H1 (cell line): ENCODE results near the gene RESP18. TPM values are rescaled to one million over a fixed set of nuclear protein-coding genes. Genes with fewer than 3 reads are reported as not detected.

Source experiments
- BCL11A ChIP-seq, 2 experiments: IDR thresholded peaks; one replicate each; pipeline ENCODE4 v1.6.1; 2011; ENCODE audit warnings: low read depth in 2 of 2, low read length in 2 of 2, mild to moderate bottlenecking in 2 of 2
- polyA plus RNA-seq, 7 experiments: library from polyadenylated mRNA; depleted of rRNA in 3 of 7; stranded (reverse) in 5 of 7; unstranded in 2 of 7; fragments of >200 nt in 5 of 7; fragments of 200-250 nt in 2 of 7; gene quantifications; 1 replicate in 5 of 7; 2 replicates in 1 of 7; 4 replicates in 1 of 7; pipeline versions ENCODE4 v1.2.1 to v1.2.3, GENCODE V29; 2011 to 2013; ENCODE audit warnings: missing spikeins in 2 of 7, mixed read lengths in 2 of 7
- total RNA-seq: library from RNA; stranded (reverse); fragmentation: NEBNext Ultra II Directional; extraction: Animal tissue kit (Norgen Biotek cat#: 25700); gene quantifications from 2 replicates; pipeline ENCODE4 v1.2.1, GENCODE V29; 2021
- TF ChIP-seq, protein P1 (sequence below): fragments of 300-600 bp; sonication (generic); IDR thresholded peaks from 2 replicates; pipeline ENCODE4 v1.7.1; 2012; ENCODE audit warnings: low read length, moderate library complexity, mild to moderate bottlenecking, inconsistent platforms; ENCODE audit not compliant: insufficient replicate concordance

The RESP18 gene
- total and polyA plus RNA-seq, 2 of the 8 experiments (the other 6 are each of a cell fraction or from before 2014, with no cell fraction given): not detected

DNA sequence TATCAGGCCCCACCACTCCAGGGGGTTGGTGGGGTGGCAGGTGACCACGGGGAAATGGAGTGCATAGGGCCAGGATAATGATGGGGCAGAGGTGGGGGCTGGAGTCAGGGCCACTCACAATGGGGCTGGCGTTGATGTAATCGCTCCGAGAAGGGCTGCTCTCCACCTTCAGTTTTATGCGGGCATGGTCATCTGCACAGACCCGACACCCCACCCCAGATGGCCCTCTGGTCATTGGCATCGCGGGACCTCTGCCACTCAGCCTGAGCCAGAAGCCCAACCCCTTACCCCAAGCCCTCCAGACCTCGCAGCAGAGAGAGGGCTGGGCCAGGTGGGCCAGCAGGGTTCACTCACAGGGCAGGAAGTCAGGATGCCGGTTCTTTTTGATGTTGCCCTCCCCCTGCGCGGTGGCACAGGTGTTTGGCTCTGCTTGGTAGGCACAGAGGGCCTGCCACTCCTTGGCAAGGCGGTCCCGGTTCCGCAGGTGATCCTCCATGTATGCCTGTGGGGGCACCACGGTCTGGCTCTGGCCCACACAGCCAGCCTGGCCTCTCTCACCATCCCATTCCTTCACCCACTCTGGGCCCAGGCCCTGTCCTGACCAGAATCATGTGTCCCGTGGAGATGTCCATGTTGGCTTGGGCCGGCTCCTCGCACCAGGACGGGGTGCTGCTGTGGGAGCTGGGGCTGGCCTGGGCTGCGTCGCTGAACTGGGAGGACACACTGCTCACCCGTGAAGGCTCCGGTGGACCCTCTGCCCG is 35.7 kb downstream of the RESP18 start (continued):
- TF ChIP-seq, protein P1, sequence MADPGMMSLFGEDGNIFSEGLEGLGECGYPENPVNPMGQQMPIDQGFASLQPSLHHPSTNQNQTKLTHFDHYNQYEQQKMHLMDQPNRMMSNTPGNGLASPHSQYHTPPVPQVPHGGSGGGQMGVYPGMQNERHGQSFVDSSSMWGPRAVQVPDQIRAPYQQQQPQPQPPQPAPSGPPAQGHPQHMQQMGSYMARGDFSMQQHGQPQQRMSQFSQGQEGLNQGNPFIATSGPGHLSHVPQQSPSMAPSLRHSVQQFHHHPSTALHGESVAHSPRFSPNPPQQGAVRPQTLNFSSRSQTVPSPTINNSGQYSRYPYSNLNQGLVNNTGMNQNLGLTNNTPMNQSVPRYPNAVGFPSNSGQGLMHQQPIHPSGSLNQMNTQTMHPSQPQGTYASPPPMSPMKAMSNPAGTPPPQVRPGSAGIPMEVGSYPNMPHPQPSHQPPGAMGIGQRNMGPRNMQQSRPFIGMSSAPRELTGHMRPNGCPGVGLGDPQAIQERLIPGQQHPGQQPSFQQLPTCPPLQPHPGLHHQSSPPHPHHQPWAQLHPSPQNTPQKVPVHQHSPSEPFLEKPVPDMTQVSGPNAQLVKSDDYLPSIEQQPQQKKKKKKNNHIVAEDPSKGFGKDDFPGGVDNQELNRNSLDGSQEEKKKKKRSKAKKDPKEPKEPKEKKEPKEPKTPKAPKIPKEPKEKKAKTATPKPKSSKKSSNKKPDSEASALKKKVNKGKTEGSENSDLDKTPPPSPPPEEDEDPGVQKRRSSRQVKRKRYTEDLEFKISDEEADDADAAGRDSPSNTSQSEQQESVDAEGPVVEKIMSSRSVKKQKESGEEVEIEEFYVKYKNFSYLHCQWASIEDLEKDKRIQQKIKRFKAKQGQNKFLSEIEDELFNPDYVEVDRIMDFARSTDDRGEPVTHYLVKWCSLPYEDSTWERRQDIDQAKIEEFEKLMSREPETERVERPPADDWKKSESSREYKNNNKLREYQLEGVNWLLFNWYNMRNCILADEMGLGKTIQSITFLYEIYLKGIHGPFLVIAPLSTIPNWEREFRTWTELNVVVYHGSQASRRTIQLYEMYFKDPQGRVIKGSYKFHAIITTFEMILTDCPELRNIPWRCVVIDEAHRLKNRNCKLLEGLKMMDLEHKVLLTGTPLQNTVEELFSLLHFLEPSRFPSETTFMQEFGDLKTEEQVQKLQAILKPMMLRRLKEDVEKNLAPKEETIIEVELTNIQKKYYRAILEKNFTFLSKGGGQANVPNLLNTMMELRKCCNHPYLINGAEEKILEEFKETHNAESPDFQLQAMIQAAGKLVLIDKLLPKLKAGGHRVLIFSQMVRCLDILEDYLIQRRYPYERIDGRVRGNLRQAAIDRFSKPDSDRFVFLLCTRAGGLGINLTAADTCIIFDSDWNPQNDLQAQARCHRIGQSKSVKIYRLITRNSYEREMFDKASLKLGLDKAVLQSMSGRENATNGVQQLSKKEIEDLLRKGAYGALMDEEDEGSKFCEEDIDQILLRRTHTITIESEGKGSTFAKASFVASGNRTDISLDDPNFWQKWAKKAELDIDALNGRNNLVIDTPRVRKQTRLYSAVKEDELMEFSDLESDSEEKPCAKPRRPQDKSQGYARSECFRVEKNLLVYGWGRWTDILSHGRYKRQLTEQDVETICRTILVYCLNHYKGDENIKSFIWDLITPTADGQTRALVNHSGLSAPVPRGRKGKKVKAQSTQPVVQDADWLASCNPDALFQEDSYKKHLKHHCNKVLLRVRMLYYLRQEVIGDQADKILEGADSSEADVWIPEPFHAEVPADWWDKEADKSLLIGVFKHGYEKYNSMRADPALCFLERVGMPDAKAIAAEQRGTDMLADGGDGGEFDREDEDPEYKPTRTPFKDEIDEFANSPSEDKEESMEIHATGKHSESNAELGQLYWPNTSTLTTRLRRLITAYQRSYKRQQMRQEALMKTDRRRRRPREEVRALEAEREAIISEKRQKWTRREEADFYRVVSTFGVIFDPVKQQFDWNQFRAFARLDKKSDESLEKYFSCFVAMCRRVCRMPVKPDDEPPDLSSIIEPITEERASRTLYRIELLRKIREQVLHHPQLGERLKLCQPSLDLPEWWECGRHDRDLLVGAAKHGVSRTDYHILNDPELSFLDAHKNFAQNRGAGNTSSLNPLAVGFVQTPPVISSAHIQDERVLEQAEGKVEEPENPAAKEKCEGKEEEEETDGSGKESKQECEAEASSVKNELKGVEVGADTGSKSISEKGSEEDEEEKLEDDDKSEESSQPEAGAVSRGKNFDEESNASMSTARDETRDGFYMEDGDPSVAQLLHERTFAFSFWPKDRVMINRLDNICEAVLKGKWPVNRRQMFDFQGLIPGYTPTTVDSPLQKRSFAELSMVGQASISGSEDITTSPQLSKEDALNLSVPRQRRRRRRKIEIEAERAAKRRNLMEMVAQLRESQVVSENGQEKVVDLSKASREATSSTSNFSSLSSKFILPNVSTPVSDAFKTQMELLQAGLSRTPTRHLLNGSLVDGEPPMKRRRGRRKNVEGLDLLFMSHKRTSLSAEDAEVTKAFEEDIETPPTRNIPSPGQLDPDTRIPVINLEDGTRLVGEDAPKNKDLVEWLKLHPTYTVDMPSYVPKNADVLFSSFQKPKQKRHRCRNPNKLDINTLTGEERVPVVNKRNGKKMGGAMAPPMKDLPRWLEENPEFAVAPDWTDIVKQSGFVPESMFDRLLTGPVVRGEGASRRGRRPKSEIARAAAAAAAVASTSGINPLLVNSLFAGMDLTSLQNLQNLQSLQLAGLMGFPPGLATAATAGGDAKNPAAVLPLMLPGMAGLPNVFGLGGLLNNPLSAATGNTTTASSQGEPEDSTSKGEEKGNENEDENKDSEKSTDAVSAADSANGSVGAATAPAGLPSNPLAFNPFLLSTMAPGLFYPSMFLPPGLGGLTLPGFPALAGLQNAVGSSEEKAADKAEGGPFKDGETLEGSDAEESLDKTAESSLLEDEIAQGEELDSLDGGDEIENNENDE: no peak
- TF ChIP-seq BCL11A (IDR thresholded peaks at IDR 0.05; ENCODE audit: low read depth in 2 of 2, low read length in 2 of 2): no peak
